HL-60/S4 (cell line): ENCODE data around the gene LRP6.
"Not testable (repeated sequence)": the region's sequence is repeated elsewhere in the genome, so short reads cannot be mapped to it uniquely, and the experiment has no call there.

Source experiments
- in situ Hi-C: fragments of 300-500 bp; cut with MboI; formaldehyde crosslinking; loops from 2 replicates; pipeline ENCODE4 v1.14.3; 2022; ENCODE audit warnings: low sequenced_read_pairs

The LRP6 gene

DNA sequence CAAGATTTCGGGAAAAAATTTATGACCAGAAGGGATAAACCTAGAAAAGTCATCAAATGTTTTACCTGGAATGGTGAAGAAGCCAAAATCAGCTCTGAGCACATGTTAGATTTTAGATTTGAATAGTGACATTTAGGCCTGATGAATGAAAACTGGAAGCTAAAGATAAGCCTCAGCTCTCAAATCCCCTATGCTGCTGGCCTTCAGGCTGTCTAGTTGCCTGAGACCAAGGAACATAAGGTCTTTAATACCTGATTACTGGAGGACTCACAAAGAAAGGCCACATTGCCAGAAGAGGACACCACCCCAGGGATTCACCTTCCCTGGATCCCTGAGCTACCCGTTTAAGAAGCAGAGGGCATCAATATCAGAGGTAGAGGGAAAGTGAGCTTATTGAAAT lies 139.5 kb downstream of the LRP6 start:
- in situ Hi-C loops = no loop called here

- in situ Hi-C loops = no loop called here
Measured at GRCh38 chr12:12126551-12126950, 140.3 kb downstream of the LRP6 start.

GRCh38 chr12:12123036-12123604 lies 143.7 kb downstream of the LRP6 start:
- in situ Hi-C loops = no loop called here

- in situ Hi-C loops = no loop called here
Measured at GRCh38 chr12:12121061-12121460, 145.8 kb downstream of the LRP6 start.

GRCh38 chr12:12116677-12117076 lies 150.2 kb downstream of the LRP6 start:
- in situ Hi-C loops = no loop called here

GRCh38 chr12:12115514-12115913 lies 151.3 kb downstream of the LRP6 start:
- in situ Hi-C loops = no loop called here

DNA sequence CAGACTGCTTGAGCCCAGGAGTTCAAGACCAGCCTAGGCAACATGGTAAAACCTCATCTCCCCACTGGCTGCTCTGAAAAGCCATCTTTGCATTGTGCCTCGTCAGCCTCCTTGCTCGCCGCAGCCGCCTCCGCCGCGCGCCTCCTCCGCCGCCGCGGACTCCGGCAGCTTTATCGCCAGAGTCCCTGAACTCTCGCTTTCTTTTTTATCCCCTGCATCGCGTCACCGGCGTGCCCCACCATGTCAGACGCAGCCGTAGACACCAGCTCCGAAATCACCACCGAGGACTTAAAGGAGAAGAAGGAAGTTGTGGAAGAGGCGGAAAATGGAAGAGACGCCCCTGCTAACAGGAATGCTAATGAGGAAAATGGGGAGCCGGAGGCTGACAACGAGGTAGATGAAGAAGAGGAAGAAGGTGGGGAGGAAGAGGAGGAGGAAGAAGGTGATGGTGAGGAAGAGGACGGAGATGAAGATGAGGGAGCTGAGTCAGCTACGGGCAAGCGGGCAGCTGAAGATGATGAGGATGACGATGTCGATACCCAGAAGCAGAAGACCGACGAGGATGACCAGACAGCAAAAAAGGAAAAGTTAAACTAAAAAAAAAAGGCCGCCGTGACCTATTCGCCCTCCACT lies 155.8 kb downstream of the LRP6 start:
- in situ Hi-C loops = not testable (repeated sequence)

DNA sequence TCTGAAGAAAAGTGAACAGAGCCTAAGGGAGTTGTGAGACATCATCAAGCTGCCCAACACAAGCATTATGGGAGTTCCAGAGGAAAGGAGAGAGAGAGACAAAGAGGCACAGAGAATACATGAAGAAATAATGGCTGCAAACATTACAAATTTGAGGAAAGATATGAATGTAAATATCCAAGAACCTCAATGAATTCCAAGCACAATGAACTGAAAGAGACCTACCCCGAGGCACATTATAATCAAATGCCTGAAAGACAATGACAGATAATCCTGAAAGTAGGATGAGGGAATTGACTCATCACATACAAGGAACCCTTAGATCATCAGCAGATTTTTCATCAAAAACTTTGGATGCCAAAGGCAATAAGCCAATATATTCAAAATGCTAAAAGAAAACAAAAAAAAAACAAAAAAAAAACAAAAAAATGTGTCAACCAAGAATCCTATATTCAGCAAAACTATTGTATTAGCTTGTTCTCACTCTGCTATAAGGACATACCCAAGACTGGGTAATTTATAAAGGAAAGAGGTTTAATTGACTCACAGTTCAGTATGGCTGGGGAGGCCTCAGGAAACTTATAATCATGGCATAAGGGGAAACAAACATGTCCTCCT lies 158.3 kb downstream of the LRP6 start:
- in situ Hi-C loops = no loop called here

GRCh38 chr12:12107678-12108077 lies 159.2 kb downstream of the LRP6 start:
- in situ Hi-C loops = no loop called here

- in situ Hi-C loops = no loop called here
Measured at GRCh38 chr12:12099102-12099501, 167.7 kb downstream of the LRP6 start.

GRCh38 chr12:12098691-12099015 lies 168.2 kb downstream of the LRP6 start:
- in situ Hi-C loops = no loop called here

DNA sequence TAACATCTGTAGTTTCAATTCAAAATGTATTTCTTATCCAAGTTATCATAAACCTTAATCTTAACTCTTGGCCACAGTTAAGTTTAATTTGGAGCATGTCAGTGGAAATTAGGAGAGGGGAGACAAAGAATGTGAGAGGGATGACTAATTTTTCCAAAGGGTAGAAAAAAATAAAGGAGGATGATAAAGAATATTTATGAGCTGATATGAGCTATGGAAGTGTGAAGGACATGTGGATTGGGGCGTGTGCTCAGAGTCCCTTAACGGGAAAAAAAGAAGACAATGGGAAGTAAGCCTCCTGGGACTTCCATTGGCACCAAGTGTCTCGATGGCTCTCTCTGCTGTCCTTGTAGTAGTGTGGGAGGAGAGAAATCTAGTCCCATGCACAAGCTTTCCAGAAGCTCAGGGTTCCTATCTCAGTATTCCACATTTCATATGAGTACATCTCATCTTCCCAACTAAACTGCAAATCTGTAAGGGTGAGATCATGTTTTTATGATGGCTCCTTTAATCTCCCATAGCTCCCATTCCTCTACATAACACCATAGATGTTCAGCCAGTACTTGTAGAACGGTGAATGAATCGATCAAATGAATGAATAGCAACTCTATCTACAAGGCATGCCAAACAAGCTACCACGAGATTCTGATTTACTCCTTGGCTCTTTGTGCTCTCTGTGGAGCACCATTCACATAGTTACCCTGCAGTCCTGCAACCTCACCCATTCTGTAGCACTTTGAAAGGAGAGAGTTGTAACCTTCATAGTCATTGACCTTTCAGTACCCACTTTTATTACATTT lies 168.8 kb downstream of the LRP6 start:
- in situ Hi-C loops = no loop called here

DNA sequence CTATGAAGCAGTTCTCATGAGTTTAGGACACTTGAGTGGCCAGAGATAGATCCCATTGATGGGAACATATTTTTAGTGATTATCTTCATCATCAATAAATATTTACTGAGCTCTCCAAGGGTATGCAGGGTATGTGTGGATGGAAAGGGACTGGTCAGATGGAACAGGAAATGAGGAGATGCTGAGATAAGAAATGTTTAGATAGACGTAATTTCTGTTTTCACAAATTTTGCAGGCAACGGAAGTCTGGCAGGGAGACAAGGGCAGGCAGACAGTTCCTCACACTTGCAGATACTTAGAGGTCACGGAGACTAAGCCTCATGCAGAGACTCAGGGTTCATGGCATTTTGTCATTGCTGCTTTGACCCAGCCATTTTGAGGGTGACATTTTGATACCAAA lies 171.8 kb downstream of the LRP6 start:
- in situ Hi-C loops = no loop called here

- in situ Hi-C loops = no loop called here
Measured at GRCh38 chr12:12094481-12094880, 172.4 kb downstream of the LRP6 start.

GRCh38 chr12:12091977-12092663 lies 174.7 kb downstream of the LRP6 start:
- in situ Hi-C loops = no loop called here

DNA sequence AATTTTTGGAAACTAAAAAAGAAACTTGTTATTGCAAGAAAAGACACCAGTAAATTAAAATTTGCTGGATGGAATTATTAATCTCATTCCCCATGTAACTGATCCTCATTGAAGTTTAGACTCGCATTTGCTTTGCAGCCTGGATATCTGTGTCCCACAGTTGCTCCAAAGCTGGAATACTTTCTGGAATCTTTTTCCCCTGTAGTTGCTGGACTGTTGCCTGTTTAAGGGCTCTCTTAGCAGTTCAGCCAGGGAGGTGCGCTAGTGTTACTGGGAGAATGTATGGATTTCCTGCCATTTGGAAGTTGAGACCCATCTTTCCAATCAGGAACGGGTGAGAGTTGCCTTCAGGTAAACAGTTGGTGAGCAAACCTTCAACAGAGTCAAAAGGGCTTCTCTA lies 175.8 kb downstream of the LRP6 start:
- in situ Hi-C loops = no loop called here

- in situ Hi-C loops = no loop called here
Measured at GRCh38 chr12:12088761-12089160, 178.1 kb downstream of the LRP6 start.

GRCh38 chr12:12088147-12088546 lies 178.7 kb downstream of the LRP6 start:
- in situ Hi-C loops = no loop called here

- in situ Hi-C loops = no loop called here
Measured at GRCh38 chr12:12087693-12088034, 179.2 kb downstream of the LRP6 start.

DNA sequence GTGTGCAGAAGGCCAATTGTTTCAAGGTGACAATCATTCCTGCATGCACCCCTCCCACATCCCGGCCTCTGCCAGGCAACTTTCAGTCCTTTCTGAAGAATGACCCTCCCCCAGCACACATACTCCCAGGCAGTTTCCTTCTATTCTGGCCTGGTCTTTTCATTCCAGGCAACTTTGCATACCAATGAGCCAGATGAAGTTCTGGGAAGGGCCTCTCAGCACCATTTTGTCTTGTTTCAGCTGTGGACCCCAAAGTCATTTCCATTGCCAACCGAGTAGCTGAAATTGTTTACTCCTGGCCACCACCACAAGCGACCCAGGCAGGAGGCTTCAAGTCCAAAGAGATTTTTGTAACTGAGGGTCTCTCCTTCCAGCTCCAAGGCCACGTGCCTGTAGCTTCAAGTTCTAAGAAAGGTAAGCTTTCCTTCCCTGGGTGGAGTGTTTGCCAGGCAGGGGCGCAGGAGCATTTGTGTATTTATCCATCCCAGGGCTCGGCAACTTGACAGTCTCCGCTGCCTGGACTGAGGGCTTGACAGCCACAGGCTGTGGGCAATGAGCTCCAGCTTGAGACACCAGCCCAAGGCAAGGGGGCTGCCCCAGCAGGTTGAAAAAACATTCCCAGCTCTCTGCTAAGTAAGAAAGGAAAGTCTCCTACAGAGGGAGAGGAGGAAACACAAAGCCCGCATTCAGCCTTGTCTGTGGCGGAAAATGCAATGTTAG lies 179.7 kb downstream of the LRP6 start:
- in situ Hi-C loops = no loop called here

DNA sequence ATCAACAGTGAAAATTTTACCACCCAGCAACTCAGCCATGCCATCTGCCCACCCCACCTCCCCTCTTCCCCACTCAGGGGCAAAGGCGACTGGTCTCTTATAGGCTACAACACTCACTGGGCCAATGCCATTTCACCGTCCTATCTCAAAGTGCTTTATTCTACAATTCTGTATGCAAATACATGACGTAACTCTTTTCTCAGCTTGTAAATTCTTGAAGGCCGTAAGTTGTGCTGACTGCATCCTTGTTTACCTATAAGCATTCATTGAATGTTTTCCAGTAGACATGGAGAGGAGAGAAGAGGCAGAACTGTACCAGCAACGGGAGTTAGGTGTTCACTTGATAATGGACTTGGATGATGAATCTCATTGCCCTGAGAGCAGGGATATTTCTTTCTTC lies 180.5 kb downstream of the LRP6 start:
- in situ Hi-C loops = no loop called here
